Nucleus accumbens (tissue), 56 donors: ENCODE measurements around the gene CAPN13.

Experiments
- DNase-seq, 56 donors: peaks; one replicate each; lab custom pipeline; 2025; lab: John Stamatoyannopoulos, UW

Gene CAPN13

GRCh38 chr2:30732376-30732775 is 74.9 kb downstream of the CAPN13 start:
- DNase-seq, result no peak

GRCh38 chr2:30731706-30732105 is 75.5 kb downstream of the CAPN13 start:
- no peak for DNase-seq

- DNase-seq, result no peak
Observed at GRCh38 chr2:30730736-30731647, 76.3 kb downstream of the CAPN13 start.

GRCh38 chr2:30729031-30729430 is 78.2 kb downstream of the CAPN13 start:
- DNase-seq, result no peak

- no peak for DNase-seq
Observed at GRCh38 chr2:30722936-30723725, 84.1 kb downstream of the CAPN13 start.

- no peak for DNase-seq
Observed at GRCh38 chr2:30721668-30722647, 85.3 kb downstream of the CAPN13 start.

GRCh38 chr2:30721241-30721640 is 86.0 kb downstream of the CAPN13 start:
- DNase-seq, result no peak

- DNase-seq, result no peak
Observed at GRCh38 chr2:30717081-30717650, 90.1 kb downstream of the CAPN13 start.

- DNase-seq, result no peak
Observed at GRCh38 chr2:30716123-30716900, 90.9 kb downstream of the CAPN13 start.

- no peak for DNase-seq
Observed at GRCh38 chr2:30714811-30715709, 92.2 kb downstream of the CAPN13 start.

GRCh38 chr2:30713698-30714097 is 93.5 kb downstream of the CAPN13 start:
- DNase-seq, result no peak

- peak in 49 of 56 donors; percentile 4 to 86 (median 44) for DNase-seq
Observed at GRCh38 chr2:30711646-30712085, 95.6 kb downstream of the CAPN13 start.

- DNase-seq, result no peak
Observed at GRCh38 chr2:30710461-30710860, 96.8 kb downstream of the CAPN13 start.

GRCh38 chr2:30710016-30710415 is 97.2 kb downstream of the CAPN13 start:
- no peak for DNase-seq

- DNase-seq, result no peak
Observed at GRCh38 chr2:30709516-30709915, 97.7 kb downstream of the CAPN13 start.

GRCh38 chr2:30708491-30709290 is 98.6 kb downstream of the CAPN13 start:
- no peak for DNase-seq

- DNase-seq, result no peak
Observed at GRCh38 chr2:30707304-30707903, 99.8 kb downstream of the CAPN13 start.
